Measurements from ENCODE around the gene LTA4H.

GRCh38 chr12:96000858-96001257 lies 34.5 kb downstream of the LTA4H start:
- TF ChIP-seq POLR2A (IDR thresholded peaks at IDR 0.05; ENCODE audit: low read depth, low read length) (no peak), POLR2AphosphoS5 (IDR thresholded peaks at IDR 0.05; ENCODE audit: low read depth, low read length) (no peak)

Measured in GM12892 (cell line).